HepG2 (cell line): ENCODE measurements around the gene DHRS4L2. TPM values are rescaled to one million over a fixed set of nuclear protein-coding genes. Genes with fewer than 3 reads are reported as not detected.

Experiments used
- ESRRA ChIP-seq: sonication (generic); formaldehyde crosslinking; IDR thresholded peaks from 2 replicates; pipeline ENCODE4 v1.5.1; 2020; ENCODE audit warnings: mild to moderate bottlenecking, low read depth, missing genetic modification reagents
- HDAC1 ChIP-seq: sonication (generic); formaldehyde crosslinking; IDR thresholded peaks from 2 replicates; pipeline ENCODE4 v1.5.1; 2020; ENCODE audit warnings: mild to moderate bottlenecking, missing genetic modification reagents
- KAT7 ChIP-seq: IDR thresholded peaks from 2 replicates; pipeline ENCODE4 v1.6.1; 2018; ENCODE audit warnings: borderline replicate concordance, missing compliant biosample characterization
- KMT2B ChIP-seq: IDR thresholded peaks from 2 replicates; pipeline ENCODE4 v1.6.1; 2016; ENCODE audit warnings: missing genetic modification reagents, missing compliant biosample characterization
- POLR2AphosphoS5 ChIP-seq: IDR thresholded peaks from 2 replicates; pipeline ENCODE4 v1.6.1; 2012; ENCODE audit warnings: low read depth, low read length
- PTBP1 ChIP-seq: fragments of 200-400 bp; formaldehyde crosslinking; IDR thresholded peaks from 2 replicates; pipeline ENCODE4 v1.6.1; 2018; ENCODE audit warnings: low read length, low read depth; ENCODE audit not compliant: poor library complexity, severe bottlenecking
- SPEN ChIP-seq: sonication (generic); formaldehyde crosslinking; IDR thresholded peaks from 2 replicates; pipeline ENCODE4 v1.5.1; 2020; ENCODE audit warnings: low read depth, mild to moderate bottlenecking, missing genetic modification reagents
- THAP11 ChIP-seq: IDR thresholded peaks from 2 replicates; pipeline ENCODE4 v1.6.1; 2016; ENCODE audit warnings: missing biosample characterization, missing genetic modification reagents
- XBP1 ChIP-seq: sonication (generic); formaldehyde crosslinking; IDR thresholded peaks from 2 replicates; pipeline ENCODE4 v1.5.0; 2020; ENCODE audit warnings: missing genetic modification reagents
- ZFP41 ChIP-seq: sonication (generic); formaldehyde crosslinking; IDR thresholded peaks from 2 replicates; pipeline ENCODE4 v1.4.0; 2020; ENCODE audit warnings: mild to moderate bottlenecking, missing genetic modification reagents, borderline replicate concordance
- ZNF274 ChIP-seq: sonication (generic); formaldehyde crosslinking; IDR thresholded peaks from 2 replicates; pipeline ENCODE4 v1.5.1; 2020; ENCODE audit warnings: mild to moderate bottlenecking, missing genetic modification reagents
- ZNF318 ChIP-seq: sonication (generic); formaldehyde crosslinking; IDR thresholded peaks from 2 replicates; pipeline ENCODE4 v1.4.0; 2020; ENCODE audit warnings: mild to moderate bottlenecking, missing genetic modification reagents
- ZNF556 ChIP-seq: sonication (generic); formaldehyde crosslinking; IDR thresholded peaks from 2 replicates; pipeline ENCODE4 v1.4.0; 2020; ENCODE audit warnings: mild to moderate bottlenecking, missing genetic modification reagents, borderline replicate concordance
- ZNF605 ChIP-seq: sonication (generic); formaldehyde crosslinking; IDR thresholded peaks from 2 replicates; pipeline ENCODE4 v1.8.0; 2022; ENCODE audit warnings: mild to moderate bottlenecking, missing genetic modification reagents
- ZNF777 ChIP-seq: sonication (generic); formaldehyde crosslinking; IDR thresholded peaks from 2 replicates; pipeline ENCODE4 v1.4.0; 2020; ENCODE audit warnings: missing genetic modification reagents
- ZNF883 ChIP-seq: sonication (generic); formaldehyde crosslinking; IDR thresholded peaks from 2 replicates; pipeline ENCODE4 v1.5.1; 2020; ENCODE audit warnings: mild to moderate bottlenecking, missing genetic modification reagents; ENCODE audit errors: not compliant biosample characterization
- polyA plus RNA-seq, 8 experiments: library from polyadenylated mRNA; depleted of rRNA in 3 of 8; stranded (reverse) in 7 of 8; unstranded in 1 of 8; fragments of >200 nt; fragmentation: Illumina TruSeq in 4 of 8; extraction: Trizol in 4 of 8; gene quantifications; 2 replicates each; pipeline versions ENCODE4 v1.2.1 to v1.2.3, GENCODE V29; 2011 to 2016; ENCODE audit warnings: low read depth in 4 of 8, missing spikeins in 1 of 8, mixed read lengths in 1 of 8; ENCODE audit not compliant: insufficient read depth in 1 of 8
- total RNA-seq, 5 experiments: library from RNA; depleted of rRNA; stranded (reverse); fragments of >200 nt; fragmentation: Illumina TruSeq; extraction: Trizol; gene quantifications; 2 replicates each; pipeline ENCODE4 v1.2.3, GENCODE V29; 2016; ENCODE audit warnings: low read depth in 1 of 5
- TF ChIP-seq, protein P1 (sequence below): sonication (generic); formaldehyde crosslinking; IDR thresholded peaks from 2 replicates; pipeline ENCODE4 v1.8.0; 2022; ENCODE audit warnings: missing genetic modification reagents, mild to moderate bottlenecking, borderline replicate concordance
- TF ChIP-seq, protein P2 (sequence below): sonication (generic); formaldehyde crosslinking; IDR thresholded peaks from 2 replicates; pipeline ENCODE4 v1.4.0; 2020; ENCODE audit warnings: missing genetic modification reagents, borderline replicate concordance

Gene DHRS4L2
- total and polyA plus RNA-seq, 2 of the 13 experiments (the other 11 are each of a cell fraction or from before 2014, with no cell fraction given), result 24.7 to 38.2 TPM

DNA sequence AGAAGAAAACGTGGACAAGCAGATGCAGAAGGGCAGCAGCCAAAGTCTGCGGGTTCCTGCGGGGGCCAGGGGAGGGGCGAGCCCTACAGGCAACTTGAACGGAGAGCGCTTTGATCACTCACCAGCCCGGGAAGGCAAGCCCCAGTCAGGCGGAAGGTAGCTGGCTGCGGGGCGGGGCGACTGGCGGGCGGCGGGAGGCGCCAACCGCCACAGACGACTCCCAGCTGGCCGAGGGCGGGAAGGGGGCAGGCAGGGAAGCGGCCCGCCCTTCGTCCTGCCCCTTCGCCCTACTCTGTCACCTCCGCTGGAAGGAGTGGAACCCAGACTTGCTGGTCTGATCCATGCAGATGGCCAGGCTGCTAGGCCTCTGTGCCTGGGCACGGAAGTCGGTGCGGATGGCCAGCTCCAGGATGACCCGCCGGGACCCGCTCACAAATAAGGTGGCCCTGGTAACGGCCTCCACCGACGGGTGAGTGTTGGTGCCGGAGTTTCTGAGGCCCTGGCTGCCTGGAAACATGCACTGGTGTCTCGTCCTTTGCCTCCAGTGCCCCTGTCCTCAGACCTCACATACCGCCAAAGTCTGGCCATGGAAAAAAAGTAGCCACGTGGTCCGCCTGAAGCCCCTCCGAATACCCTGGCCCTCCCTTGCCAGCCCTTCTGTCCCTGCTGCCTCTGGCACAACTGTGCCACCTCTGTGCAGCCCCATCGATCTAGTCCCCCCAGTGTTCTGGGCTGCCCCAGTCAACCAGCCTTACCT lies at the start of gene DHRS4L2 (continued):
- TF ChIP-seq ZNF318, result 0 out of 2 replicates have a peak, but pooled peaks have one; percentile 39
- TF ChIP-seq ZFP41 (CRISPR knock-in tag), result peak; percentile 88
- TF ChIP-seq ZNF556 (CRISPR knock-in tag), result peak; percentile 60; the same call in 1 of the 2 replicates
- TF ChIP-seq, protein P1, sequence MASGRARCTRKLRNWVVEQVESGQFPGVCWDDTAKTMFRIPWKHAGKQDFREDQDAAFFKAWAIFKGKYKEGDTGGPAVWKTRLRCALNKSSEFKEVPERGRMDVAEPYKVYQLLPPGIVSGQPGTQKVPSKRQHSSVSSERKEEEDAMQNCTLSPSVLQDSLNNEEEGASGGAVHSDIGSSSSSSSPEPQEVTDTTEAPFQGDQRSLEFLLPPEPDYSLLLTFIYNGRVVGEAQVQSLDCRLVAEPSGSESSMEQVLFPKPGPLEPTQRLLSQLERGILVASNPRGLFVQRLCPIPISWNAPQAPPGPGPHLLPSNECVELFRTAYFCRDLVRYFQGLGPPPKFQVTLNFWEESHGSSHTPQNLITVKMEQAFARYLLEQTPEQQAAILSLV (CRISPR knock-in tag), result peak; percentile 92
- peak; percentile 85 for TF ChIP-seq POLR2AphosphoS5
- TF ChIP-seq ZNF605 (CRISPR knock-in tag), result peak; percentile 33; the same call in 1 of the 2 replicates
- peak; percentile 49; the same call in 1 of the 2 replicates for TF ChIP-seq ZNF777 (CRISPR knock-in tag)
- TF ChIP-seq KAT7 (CRISPR knock-in tag), result peak; percentile 93
- peak; percentile 94 for TF ChIP-seq SPEN (CRISPR knock-in tag)
- TF ChIP-seq ZNF883, result peak; percentile 98
- TF ChIP-seq XBP1 (CRISPR knock-in tag), result 0 out of 2 replicates have a peak, but pooled peaks have one; percentile 61
- TF ChIP-seq ESRRA (CRISPR knock-in tag), result peak; percentile 76; the same call in 1 of the 2 replicates
- TF ChIP-seq HDAC1 (CRISPR knock-in tag), result peak; percentile 83
- TF ChIP-seq PTBP1, result peak; percentile 73
- TF ChIP-seq KMT2B (CRISPR knock-in tag), result peak; percentile 45; the same call in 1 of the 2 replicates
- TF ChIP-seq THAP11 (CRISPR knock-in tag), result peak; percentile 68; the same call in 1 of the 2 replicates
- TF ChIP-seq, protein P2, sequence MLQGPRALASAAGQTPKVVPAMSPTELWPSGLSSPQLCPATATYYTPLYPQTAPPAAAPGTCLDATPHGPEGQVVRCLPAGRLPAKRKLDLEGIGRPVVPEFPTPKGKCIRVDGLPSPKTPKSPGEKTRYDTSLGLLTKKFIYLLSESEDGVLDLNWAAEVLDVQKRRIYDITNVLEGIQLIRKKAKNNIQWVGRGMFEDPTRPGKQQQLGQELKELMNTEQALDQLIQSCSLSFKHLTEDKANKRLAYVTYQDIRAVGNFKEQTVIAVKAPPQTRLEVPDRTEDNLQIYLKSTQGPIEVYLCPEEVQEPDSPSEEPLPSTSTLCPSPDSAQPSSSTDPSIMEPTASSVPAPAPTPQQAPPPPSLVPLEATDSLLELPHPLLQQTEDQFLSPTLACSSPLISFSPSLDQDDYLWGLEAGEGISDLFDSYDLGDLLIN (CRISPR knock-in tag), result peak; percentile 26; the same call in 1 of the 2 replicates
- TF ChIP-seq ZNF274 (CRISPR knock-in tag), result peak; percentile 98
